GM23338 (cell line): ENCODE measurements around the gene RNU7-1. TPM values are rescaled to one million over a fixed set of nuclear protein-coding genes. Genes with fewer than 3 reads are reported as not detected.

Experiments used
- ATAC-seq: fragments of 200-7000 bp; cut with Tn5 transposase; 3 replicates; pipeline ENCODE4 v1.9.1; 2020
- DNase-seq: peaks from one replicate; pipeline ENCODE4 v3.0.0-alpha.2; 2015; ENCODE audit warnings: low spot score
- H2AFZ ChIP-seq: fragments of 200-600 bp; sonication (generic); 2 replicates; pipeline ENCODE4 v1.8.0; 2016; ENCODE audit warnings: antibody characterized with exemption, mild to moderate bottlenecking, moderate library complexity
- H3F3A ChIP-seq: fragments of 200-600 bp; sonication (generic); replicated peaks from 2 replicates; pipeline ENCODE4 v1.8.0; 2017; ENCODE audit warnings: antibody characterized with exemption, mixed run types, low read depth
- H3K27ac ChIP-seq: fragments of 200-600 bp; sonication (generic); 2 replicates; pipeline ENCODE4 v1.6.1; 2016; ENCODE audit warnings: low read depth
- H3K27me3 ChIP-seq: fragments of 200-600 bp; sonication (generic); 2 replicates; pipeline ENCODE4 v1.8.0; 2016; ENCODE audit warnings: mild to moderate bottlenecking, mixed run types, moderate library complexity; ENCODE audit not compliant: insufficient read depth
- H3K36me3 ChIP-seq: fragments of 200-600 bp; sonication (generic); 2 replicates; pipeline ENCODE4 v1.8.0; 2016; ENCODE audit warnings: mild to moderate bottlenecking; ENCODE audit not compliant: insufficient read depth
- H3K4me1 ChIP-seq: fragments of 200-600 bp; sonication (generic); 2 replicates; pipeline ENCODE4 v1.8.0; 2016; ENCODE audit warnings: mild to moderate bottlenecking, moderate library complexity; ENCODE audit not compliant: insufficient read depth
- H3K4me2 ChIP-seq: fragments of 200-600 bp; sonication (generic); 2 replicates; pipeline ENCODE4 v1.7.1; 2017; ENCODE audit warnings: mixed run types
- H3K4me3 ChIP-seq: fragments of 200-600 bp; sonication (generic); 2 replicates; pipeline ENCODE4 v1.6.1; 2016; ENCODE audit warnings: mixed run types
- H3K79me2 ChIP-seq: fragments of 200-600 bp; sonication (generic); replicated peaks from 2 replicates; pipeline ENCODE4 v1.8.0; 2017; ENCODE audit warnings: mild to moderate bottlenecking; ENCODE audit not compliant: insufficient read depth
- H3K9me2 ChIP-seq: fragments of 200-600 bp; sonication (generic); 2 replicates; pipeline ENCODE4 v1.8.0; 2017; ENCODE audit not compliant: insufficient read depth
- H4K20me1 ChIP-seq: fragments of 200-600 bp; sonication (generic); replicated peaks from 2 replicates; pipeline ENCODE4 v1.8.0; 2017; ENCODE audit warnings: mild to moderate bottlenecking; ENCODE audit not compliant: insufficient read depth
- H3K27ac Mint-ChIP-seq: 2 replicates; pipeline ENCODE4 v1.8.0; 2020; ENCODE audit warnings: inconsistent platforms, mild to moderate bottlenecking, moderate library complexity, mixed read lengths
- H3K27me3 Mint-ChIP-seq: 3 replicates; pipeline ENCODE4 v1.8.0; 2022; ENCODE audit warnings: low read depth, mild to moderate bottlenecking, moderate library complexity, mixed read lengths, inconsistent platforms; ENCODE audit not compliant: insufficient read depth, poor library complexity
- H3K36me3 Mint-ChIP-seq: 3 replicates; pipeline ENCODE4 v1.8.0; 2021; ENCODE audit warnings: low read depth, mild to moderate bottlenecking, inconsistent platforms, moderate library complexity, mixed read lengths
- H3K4me1 Mint-ChIP-seq: 3 replicates; pipeline ENCODE4 v1.8.0; 2020; ENCODE audit warnings: mild to moderate bottlenecking, inconsistent platforms, mixed read lengths
- H3K4me3 Mint-ChIP-seq: 3 replicates; pipeline ENCODE4 v1.8.0; 2021; ENCODE audit warnings: moderate library complexity, mild to moderate bottlenecking, inconsistent platforms, mixed read lengths
- H3K9me3 Mint-ChIP-seq: 3 replicates; pipeline ENCODE4 v1.8.0; 2020; ENCODE audit warnings: moderate library complexity, mild to moderate bottlenecking, inconsistent platforms, mixed read lengths
- CREB1 ChIP-seq: fragments of 250-450 bp; sonication (Bioruptor Pico); IDR thresholded peaks from 2 replicates; pipeline ENCODE4 v1.5.0; 2020; ENCODE audit warnings: low read depth, mild to moderate bottlenecking, moderate library complexity
- EZH2 ChIP-seq: fragments of 200-600 bp; sonication (generic); IDR thresholded peaks from one replicate; pipeline ENCODE4 v1.8.0; 2017; ENCODE audit warnings: antibody characterized with exemption, mild to moderate bottlenecking, low read depth; ENCODE audit not compliant: unreplicated experiment
- EZH2phosphoT487 ChIP-seq: fragments of 200-600 bp; sonication (generic); IDR thresholded peaks from one replicate; pipeline ENCODE4 v1.8.1; 2018; ENCODE audit warnings: antibody characterized with exemption; ENCODE audit not compliant: unreplicated experiment
- JUNB ChIP-seq: IDR thresholded peaks from one replicate; pipeline ENCODE4 v1.6.1; 2016; ENCODE audit warnings: antibody characterized with exemption; ENCODE audit not compliant: unreplicated experiment
- NANOG ChIP-seq: IDR thresholded peaks from 2 replicates; pipeline ENCODE4 v1.6.1; 2016; ENCODE audit warnings: antibody characterized with exemption, borderline replicate concordance
- POLR2AphosphoS5 ChIP-seq: IDR thresholded peaks from 2 replicates; pipeline ENCODE4 v1.6.1; 2016; ENCODE audit warnings: antibody characterized with exemption, low read depth
- REST ChIP-seq: IDR thresholded peaks from one replicate; pipeline ENCODE4 v1.6.1; 2018; ENCODE audit warnings: antibody characterized with exemption; ENCODE audit not compliant: unreplicated experiment
- STAT1 ChIP-seq: IDR thresholded peaks from one replicate; pipeline ENCODE4 v1.6.1; 2016; ENCODE audit warnings: antibody characterized with exemption; ENCODE audit not compliant: unreplicated experiment
- ZNF114 ChIP-seq: fragments of 250-450 bp; sonication (Bioruptor Pico); IDR thresholded peaks from 2 replicates; pipeline ENCODE4 v1.5.0; 2020; ENCODE audit warnings: mild to moderate bottlenecking, moderate library complexity
- ZNF331 ChIP-seq: fragments of 250-450 bp; sonication (Bioruptor Pico); IDR thresholded peaks from 2 replicates; pipeline ENCODE4 v1.5.0; 2020; ENCODE audit warnings: low read depth, mild to moderate bottlenecking, moderate library complexity
- polyA plus RNA-seq: library from polyadenylated mRNA; unstranded; fragments of >200 nt; fragmentation: Nextera tagmentation; extraction: Ambion mirVana; gene quantifications from 2 replicates; pipeline ENCODE4 v1.2.1, GENCODE V29; 2016
- total RNA-seq: library from RNA; depleted of rRNA; stranded (reverse); fragments of >200 nt; shearing (Covaris generic); gene quantifications from 2 replicates; pipeline ENCODE4 v1.2.3, GENCODE V29; 2014
- TF ChIP-seq, protein P1 (sequence below): IDR thresholded peaks from 2 replicates; pipeline ENCODE4 v1.6.1; 2016; ENCODE audit warnings: antibody characterized with exemption
- TF ChIP-seq, protein P2 (sequence below), 2 experiments: fragments of 200-600 bp in 1 of 2; sonication (generic) in 1 of 2; conservative IDR thresholded peaks; 2 replicates each; pipeline versions ENCODE4 v1.5.1 to v1.6.1; 2016 to 2017; ENCODE audit warnings: antibody characterized with exemption in 2 of 2, low read depth in 2 of 2, mild to moderate bottlenecking in 2 of 2, moderate library complexity in 1 of 2
- TF ChIP-seq, protein P3 (sequence below): fragments of 250-450 bp; sonication (Bioruptor Pico); IDR thresholded peaks from 2 replicates; pipeline ENCODE4 v1.5.0; 2020; ENCODE audit warnings: mild to moderate bottlenecking, moderate library complexity

The RNU7-1 gene
- total and polyA plus RNA-seq, 2 experiments from 2014 or later = not detected

- Histone ChIP-seq H3K4me1 (no peaks in the 10 kb centered on the region; the same call in 1 of the 2 replicates), H3K9me2 (no peaks in the 10 kb centered on the region), H3K27me3 (no peaks in the 10 kb centered on the region), H3K36me3 (peaks cover 11% of the 10 kb centered on the region), H3F3A (peaks cover 14% of the 10 kb centered on the region; the same call in 1 of the 2 replicates), H3K79me2 (no peaks in the 10 kb centered on the region), H2AFZ (no peak overlapping the region), H4K20me1 (peaks cover 9% of the 10 kb centered on the region), H3K27ac (no peak overlapping the region), H3K4me2 (no peak overlapping the region), H3K4me3 (no peak overlapping the region)
- H3K4me3 Mint-ChIP-seq = no peak overlapping the region; the same call in 2 of the 3 replicates
- no peak overlapping the region for H3K27ac Mint-ChIP-seq
- TF ChIP-seq JUNB (no peak), REST (no peak), POLR2AphosphoS5 (no peak), CREB1 (CRISPR knock-in tag) (no peak), EZH2phosphoT487 (no peak), ZNF114 (CRISPR knock-in tag) (no peak), NANOG (no peak), ZNF331 (CRISPR knock-in tag) (no peak), EZH2 (no peak), STAT1 (no peak)
- TF ChIP-seq, protein P1, sequence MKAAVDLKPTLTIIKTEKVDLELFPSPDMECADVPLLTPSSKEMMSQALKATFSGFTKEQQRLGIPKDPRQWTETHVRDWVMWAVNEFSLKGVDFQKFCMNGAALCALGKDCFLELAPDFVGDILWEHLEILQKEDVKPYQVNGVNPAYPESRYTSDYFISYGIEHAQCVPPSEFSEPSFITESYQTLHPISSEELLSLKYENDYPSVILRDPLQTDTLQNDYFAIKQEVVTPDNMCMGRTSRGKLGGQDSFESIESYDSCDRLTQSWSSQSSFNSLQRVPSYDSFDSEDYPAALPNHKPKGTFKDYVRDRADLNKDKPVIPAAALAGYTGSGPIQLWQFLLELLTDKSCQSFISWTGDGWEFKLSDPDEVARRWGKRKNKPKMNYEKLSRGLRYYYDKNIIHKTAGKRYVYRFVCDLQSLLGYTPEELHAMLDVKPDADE = no peak
- TF ChIP-seq, protein P2, sequence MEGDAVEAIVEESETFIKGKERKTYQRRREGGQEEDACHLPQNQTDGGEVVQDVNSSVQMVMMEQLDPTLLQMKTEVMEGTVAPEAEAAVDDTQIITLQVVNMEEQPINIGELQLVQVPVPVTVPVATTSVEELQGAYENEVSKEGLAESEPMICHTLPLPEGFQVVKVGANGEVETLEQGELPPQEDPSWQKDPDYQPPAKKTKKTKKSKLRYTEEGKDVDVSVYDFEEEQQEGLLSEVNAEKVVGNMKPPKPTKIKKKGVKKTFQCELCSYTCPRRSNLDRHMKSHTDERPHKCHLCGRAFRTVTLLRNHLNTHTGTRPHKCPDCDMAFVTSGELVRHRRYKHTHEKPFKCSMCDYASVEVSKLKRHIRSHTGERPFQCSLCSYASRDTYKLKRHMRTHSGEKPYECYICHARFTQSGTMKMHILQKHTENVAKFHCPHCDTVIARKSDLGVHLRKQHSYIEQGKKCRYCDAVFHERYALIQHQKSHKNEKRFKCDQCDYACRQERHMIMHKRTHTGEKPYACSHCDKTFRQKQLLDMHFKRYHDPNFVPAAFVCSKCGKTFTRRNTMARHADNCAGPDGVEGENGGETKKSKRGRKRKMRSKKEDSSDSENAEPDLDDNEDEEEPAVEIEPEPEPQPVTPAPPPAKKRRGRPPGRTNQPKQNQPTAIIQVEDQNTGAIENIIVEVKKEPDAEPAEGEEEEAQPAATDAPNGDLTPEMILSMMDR (conservative IDR thresholded peaks at IDR 0.05; ENCODE audit: low read depth in 2 of 2) = no peak
- TF ChIP-seq, protein P3, sequence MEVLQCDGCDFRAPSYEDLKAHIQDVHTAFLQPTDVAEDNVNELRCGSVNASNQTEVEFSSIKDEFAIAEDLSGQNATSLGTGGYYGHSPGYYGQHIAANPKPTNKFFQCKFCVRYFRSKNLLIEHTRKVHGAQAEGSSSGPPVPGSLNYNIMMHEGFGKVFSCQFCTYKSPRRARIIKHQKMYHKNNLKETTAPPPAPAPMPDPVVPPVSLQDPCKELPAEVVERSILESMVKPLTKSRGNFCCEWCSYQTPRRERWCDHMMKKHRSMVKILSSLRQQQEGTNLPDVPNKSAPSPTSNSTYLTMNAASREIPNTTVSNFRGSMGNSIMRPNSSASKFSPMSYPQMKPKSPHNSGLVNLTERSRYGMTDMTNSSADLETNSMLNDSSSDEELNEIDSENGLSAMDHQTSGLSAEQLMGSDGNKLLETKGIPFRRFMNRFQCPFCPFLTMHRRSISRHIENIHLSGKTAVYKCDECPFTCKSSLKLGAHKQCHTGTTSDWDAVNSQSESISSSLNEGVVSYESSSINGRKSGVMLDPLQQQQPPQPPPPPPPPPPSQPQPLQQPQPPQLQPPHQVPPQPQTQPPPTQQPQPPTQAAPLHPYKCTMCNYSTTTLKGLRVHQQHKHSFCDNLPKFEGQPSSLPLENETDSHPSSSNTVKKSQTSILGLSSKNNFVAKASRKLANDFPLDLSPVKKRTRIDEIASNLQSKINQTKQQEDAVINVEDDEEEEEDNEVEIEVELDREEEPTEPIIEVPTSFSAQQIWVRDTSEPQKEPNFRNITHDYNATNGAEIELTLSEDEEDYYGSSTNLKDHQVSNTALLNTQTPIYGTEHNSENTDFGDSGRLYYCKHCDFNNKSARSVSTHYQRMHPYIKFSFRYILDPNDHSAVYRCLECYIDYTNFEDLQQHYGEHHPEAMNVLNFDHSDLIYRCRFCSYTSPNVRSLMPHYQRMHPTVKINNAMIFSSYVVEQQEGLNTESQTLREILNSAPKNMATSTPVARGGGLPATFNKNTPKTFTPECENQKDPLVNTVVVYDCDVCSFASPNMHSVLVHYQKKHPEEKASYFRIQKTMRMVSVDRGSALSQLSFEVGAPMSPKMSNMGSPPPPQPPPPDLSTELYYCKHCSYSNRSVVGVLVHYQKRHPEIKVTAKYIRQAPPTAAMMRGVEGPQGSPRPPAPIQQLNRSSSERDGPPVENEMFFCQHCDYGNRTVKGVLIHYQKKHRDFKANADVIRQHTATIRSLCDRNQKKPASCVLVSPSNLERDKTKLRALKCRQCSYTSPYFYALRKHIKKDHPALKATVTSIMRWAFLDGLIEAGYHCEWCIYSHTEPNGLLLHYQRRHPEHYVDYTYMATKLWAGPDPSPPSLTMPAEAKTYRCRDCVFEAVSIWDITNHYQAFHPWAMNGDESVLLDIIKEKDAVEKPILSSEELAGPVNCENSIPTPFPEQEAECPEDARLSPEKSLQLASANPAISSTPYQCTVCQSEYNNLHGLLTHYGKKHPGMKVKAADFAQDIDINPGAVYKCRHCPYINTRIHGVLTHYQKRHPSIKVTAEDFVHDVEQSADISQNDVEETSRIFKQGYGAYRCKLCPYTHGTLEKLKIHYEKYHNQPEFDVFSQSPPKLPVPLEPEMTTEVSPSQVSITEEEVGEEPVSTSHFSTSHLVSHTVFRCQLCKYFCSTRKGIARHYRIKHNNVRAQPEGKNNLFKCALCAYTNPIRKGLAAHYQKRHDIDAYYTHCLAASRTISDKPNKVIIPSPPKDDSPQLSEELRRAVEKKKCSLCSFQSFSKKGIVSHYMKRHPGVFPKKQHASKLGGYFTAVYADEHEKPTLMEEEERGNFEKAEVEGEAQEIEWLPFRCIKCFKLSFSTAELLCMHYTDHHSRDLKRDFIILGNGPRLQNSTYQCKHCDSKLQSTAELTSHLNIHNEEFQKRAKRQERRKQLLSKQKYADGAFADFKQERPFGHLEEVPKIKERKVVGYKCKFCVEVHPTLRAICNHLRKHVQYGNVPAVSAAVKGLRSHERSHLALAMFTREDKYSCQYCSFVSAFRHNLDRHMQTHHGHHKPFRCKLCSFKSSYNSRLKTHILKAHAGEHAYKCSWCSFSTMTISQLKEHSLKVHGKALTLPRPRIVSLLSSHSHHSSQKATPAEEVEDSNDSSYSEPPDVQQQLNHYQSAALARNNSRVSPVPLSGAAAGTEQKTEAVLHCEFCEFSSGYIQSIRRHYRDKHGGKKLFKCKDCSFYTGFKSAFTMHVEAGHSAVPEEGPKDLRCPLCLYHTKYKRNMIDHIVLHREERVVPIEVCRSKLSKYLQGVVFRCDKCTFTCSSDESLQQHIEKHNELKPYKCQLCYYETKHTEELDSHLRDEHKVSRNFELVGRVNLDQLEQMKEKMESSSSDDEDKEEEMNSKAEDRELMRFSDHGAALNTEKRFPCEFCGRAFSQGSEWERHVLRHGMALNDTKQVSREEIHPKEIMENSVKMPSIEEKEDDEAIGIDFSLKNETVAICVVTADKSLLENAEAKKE (CRISPR knock-in tag) = no peak
- peaks cover 7% of the 10 kb centered on the region for H3K27me3 Mint-ChIP-seq
- ATAC-seq = no peak
- DNase-seq = no peak
- peaks cover 57% of the 10 kb centered on the region for H3K36me3 Mint-ChIP-seq
- H3K4me1 Mint-ChIP-seq = peaks cover 25% of the 10 kb centered on the region
- no peaks in the 10 kb centered on the region for H3K9me3 Mint-ChIP-seq
Measured at GRCh38 chr12:6981152-6982052, 37.8 kb downstream of the RNU7-1 start.
